HG02763 (cell line): ENCODE measurements around the gene NPC1.
"Not testable (repeated sequence)": the region's sequence is repeated elsewhere in the genome, so short reads cannot be mapped to it uniquely, and the experiment has no call there.

ENCODE experiments used
- ATAC-seq: cut with Tn5 transposase; IDR thresholded peaks from one replicate; pipeline ENCODE4 v1.9.1; 2021; ENCODE audit warnings: mild to moderate bottlenecking, moderate library complexity; ENCODE audit not compliant: unreplicated experiment

The NPC1 gene

GRCh38 chr18:23586249-23587196, at the start of gene NPC1:
TSS of gene NPC1 (minus strand) at chr18:23586506. CDS start at chr18:23586343, 163 bp downstream.
- peak; percentile 89 for ATAC-seq

DNA sequence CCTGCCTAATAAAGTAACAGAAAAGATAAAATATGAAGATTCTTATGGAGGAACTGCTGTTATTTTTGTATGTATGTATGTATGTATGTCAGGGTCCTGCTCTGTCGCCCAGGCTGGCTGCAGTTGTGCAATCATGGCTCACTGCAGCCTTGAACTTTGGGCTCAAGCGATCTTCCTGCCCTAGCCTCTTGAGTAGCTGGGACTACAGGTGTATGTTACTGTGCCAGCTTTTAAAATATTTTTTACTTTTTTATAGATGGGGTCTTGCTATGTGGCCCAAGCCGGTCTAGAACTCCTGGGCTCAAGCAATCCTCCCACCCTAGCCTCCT, 49.7 kb upstream of the NPC1 start:
- ATAC-seq: no peak

DNA sequence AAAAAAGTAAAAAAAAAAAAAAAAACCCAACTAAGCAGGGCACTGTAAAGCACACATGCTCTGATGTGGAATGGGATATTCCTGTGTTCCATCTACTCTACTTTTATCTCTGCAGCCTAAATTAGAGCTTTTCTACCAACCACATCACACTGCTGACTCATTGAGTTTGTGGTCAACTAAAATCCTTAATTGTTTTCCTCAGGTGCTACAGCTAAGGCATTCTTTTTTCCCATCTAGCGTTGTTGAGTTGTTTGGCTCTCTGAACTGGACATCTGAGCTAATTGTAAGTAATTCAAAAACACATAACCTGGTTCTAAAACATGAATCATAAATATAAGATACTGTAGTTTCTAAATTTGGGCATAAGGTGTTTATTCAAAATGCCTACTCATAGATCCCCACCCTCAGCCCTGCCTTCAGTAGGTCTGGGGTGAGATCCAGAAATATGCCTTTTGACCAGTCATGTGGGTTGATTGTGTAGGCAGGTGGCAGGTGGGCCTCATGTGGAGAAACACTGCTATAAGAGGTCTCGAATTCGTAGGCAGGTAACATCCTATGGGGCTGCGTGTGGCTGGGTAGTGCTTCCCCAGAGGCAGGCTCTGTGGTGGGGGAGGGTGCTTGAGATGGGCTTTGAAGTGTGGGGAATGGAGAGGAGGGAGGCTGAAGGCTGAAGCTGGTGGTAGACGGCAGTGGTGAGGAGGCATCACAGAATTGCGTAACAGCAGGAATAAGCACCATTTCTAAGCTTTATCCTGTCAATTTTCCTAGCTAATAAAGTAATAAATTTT, 49.2 kb upstream of the NPC1 start:
- no peak for ATAC-seq

DNA sequence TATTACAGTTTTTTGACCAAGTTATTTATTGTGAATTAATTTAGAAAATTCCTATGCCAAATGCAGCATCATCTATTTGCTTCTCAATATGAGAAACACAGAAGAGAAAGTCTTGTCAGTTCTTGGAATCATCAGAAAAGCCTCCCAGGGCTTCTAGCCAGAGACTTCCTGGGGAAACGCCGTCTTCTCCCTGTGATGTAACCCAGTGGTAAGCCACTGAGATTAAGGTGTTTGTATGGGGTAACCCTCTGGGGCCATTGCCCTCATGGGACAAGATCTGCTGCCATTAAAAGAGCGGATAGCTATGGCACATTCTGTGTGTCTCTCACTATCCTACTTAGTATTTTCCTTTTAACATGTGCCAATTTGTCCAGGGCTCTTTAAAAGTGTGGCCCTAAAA, 48.4 kb upstream of the NPC1 start:
- ATAC-seq: no peak

DNA sequence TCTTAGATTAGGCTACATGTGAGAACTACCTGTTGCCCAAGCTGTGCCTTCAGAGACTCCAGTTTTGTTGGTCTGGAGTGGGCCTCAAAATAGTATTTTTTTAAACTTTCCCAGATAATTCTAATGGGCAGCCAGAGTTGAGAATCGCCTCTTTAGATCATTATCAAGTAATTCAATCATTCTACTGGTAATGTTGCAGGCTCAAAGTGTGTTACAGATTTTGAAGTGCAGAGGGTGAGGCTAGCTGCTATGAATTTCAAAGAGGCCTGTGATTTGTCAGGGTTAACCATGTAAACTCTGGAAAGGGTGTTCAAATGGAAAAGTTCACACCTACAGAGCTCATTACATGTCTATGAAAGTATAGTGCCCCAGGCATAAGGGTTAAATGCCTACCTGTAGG, 46.3 kb upstream of the NPC1 start:
- no peak for ATAC-seq

GRCh38 chr18:23631746-23632145, 45.4 kb upstream of the NPC1 start:
- no peak for ATAC-seq

GRCh38 chr18:23631312-23631711, 45.0 kb upstream of the NPC1 start:
- no peak for ATAC-seq

GRCh38 chr18:23629444-23629946, 43.2 kb upstream of the NPC1 start:
- peak; percentile 79 for ATAC-seq

DNA sequence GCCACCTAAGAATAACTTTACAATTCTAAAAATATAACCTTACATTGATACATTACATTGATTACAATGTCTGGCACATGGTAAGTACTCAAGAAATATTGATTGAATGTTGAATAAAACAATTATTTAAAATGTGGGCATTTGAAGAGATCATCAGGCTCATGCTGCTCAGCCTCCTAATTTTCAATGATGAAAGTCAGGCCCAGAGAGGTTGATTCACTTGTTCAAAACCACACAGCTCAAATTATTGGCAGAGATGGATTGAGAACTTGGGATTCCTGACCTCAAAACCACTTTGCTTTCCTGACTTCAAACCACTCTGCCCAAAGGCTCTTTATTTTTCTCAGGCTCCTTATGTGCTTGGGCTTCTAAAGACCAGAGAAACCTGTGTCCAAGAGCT, 41.7 kb upstream of the NPC1 start:
- ATAC-seq: no peak

GRCh38 chr18:23627321-23627720, 41.0 kb upstream of the NPC1 start:
- ATAC-seq: no peak

- no peak for ATAC-seq
Measured at GRCh38 chr18:23626451-23627279, 40.4 kb upstream of the NPC1 start.

- no peak for ATAC-seq
Measured at GRCh38 chr18:23623040-23623439, 36.7 kb upstream of the NPC1 start.

DNA sequence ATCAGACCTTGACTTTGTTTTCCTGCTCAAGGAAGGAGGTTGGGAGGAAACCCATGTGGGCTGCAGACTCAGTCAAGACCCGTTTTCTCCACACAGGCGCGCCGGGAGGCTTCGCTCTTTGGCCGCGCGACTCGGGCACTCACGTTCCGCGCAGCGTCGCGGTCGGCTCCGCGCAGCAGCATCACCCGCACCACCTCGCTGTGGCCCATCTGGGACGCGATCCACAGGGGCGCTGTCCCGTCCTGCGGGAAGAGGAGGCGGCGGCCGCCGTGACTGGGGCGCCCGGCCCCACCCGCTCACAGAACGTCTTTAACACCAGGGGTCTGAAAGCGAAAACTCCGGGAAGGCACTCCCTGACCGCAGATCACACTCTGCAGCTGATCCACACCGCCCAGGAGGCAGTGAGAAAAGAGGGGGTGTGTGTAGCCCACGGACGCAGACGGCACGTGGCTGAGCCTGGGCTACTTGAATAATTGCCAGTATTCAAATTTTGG, 33.1 kb upstream of the NPC1 start:
- ATAC-seq: no peak

DNA sequence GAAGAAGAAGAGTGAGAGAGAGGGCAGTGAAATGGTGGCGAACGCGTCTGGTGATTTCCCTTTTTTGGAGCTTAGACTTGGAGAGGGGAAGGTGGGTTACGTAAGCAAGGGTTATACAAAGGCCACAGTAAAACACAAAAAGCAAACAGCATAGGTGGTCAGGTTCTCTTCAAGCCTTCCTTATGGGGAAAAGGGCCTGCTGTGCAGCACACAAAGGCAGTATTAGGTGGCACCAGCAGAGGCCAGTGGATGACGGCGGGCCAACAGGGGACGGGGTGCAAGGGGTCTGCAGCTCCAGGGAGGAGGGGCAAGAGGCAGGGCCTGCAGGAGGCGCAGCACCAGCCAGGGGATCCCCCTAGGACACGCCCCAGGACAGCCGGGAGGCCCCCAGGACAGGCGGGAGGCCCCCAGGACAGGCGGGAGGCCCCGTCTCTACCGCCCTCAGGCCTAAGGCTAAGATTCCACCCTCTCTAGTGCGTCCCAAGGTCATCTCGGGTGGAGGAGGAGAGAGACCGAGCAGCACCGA, 32.6 kb upstream of the NPC1 start:
- no peak for ATAC-seq

DNA sequence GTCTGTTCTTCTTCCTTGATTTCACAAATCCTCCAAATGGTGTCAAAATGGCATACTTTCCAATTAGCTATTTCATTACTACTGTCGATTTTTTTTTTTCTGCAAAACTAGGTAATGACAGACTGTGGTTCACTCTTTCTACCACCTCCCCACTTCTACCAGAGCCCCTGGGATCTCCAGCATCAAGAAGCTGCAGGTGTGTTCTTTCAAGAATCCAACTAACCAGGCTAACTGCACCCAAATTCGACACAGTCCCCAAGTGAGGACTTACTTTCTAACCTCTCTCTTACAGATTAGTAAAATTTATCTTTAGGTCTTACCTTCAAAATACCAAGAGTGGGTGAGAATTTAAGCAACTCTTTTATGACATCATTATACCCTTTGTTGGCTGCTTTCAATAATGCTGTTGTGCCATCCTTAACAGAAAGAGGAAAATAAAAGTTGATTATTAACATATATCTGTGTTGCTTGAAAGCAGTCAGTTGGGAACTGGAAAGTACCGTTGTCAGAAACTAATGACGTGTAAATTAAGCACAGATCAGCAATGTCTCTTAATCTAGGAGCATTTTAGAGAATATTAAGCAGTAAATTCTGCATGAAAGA, 31.2 kb upstream of the NPC1 start:
- ATAC-seq: peak; percentile 43

DNA sequence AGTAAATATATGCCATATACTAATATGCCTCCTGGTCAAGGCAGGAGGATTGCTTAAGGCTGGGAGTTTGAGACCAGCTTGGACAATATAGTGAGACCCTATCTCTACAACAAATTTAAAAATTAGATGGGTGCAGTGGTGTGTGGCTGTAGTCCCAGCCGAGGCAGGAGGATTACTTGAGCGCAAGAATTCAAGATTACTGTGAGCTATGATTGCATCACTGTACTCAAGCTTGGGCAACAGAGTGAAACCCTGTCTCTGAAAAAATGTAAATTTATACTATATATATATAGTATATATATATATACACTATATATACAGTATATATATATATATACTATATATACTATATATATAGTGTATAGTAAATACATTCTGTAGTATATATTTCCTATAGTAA, 30.0 kb upstream of the NPC1 start:
- ATAC-seq: no peak

GRCh38 chr18:23614891-23615290, 28.6 kb upstream of the NPC1 start:
- no peak for ATAC-seq

- no peak for ATAC-seq
Measured at GRCh38 chr18:23614413-23614812, 28.1 kb upstream of the NPC1 start.

GRCh38 chr18:23613091-23613475, 26.8 kb upstream of the NPC1 start:
- ATAC-seq: not testable (repeated sequence)

GRCh38 chr18:23612434-23613090, 26.3 kb upstream of the NPC1 start:
- ATAC-seq: no peak
